GM20000 (cell line): ENCODE data around the gene RASAL3.

Source experiments
- DNase-seq: peaks from one replicate; pipeline ENCODE4 v3.0.0; 2012; ENCODE audit warnings: low spot score
- CTCF ChIP-seq: IDR thresholded peaks from 2 replicates; pipeline ENCODE4 v1.5.1; 2012; ENCODE audit warnings: mild to moderate bottlenecking, control low read depth; ENCODE audit errors: extremely low read depth, missing control alignments

The RASAL3 gene

DNA sequence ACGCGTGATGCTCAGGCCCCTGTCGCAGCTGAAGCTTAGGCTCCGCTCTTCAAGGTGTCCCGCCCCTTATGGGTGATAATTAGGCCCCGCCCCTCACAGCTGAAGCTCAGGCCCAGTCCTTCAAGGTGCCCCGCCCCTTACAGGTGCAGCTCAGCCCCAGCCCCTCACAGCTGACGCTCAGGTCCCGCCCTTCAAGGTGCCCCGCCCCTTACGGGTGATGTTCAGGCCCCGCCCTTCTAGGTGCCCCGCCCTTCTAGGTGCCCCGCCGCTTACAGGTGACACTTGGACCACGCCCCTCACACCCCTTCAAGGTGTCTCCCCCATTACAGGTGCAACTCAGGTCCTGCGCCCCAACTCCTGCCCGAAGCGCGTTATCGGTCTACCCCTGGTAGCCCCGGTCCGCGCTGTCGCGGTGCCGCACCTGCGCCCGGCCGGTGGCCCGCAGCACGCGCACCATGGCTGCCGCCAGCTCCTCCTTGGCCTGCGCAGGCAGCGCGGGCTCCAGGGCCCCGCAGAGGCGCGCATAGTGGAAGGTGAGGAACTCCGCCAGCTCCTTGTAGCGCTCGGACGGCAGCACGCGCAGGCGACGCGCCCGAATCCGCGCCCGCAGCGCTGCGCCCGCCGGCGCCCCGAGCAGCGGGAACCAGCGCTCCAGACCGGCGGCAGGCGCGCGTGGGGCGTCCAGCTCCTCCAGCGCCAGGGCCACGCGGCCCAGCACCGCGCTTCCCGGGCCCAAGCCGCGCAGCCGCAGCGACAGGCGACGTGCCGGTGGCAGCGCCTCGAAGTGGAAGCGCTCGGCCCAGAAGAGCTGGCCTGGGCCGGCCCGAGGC lies 7.3 kb downstream of the RASAL3 start:
- no peak for DNase-seq

GRCh38 chr19:15456441-15456840 lies 7.9 kb downstream of the RASAL3 start:
- TF ChIP-seq CTCF, result no peak
- DNase-seq, result no peak

More for the DNA sequence above, 7.3 kb downstream of the RASAL3 start:
- TF ChIP-seq CTCF, result no peak

DNA sequence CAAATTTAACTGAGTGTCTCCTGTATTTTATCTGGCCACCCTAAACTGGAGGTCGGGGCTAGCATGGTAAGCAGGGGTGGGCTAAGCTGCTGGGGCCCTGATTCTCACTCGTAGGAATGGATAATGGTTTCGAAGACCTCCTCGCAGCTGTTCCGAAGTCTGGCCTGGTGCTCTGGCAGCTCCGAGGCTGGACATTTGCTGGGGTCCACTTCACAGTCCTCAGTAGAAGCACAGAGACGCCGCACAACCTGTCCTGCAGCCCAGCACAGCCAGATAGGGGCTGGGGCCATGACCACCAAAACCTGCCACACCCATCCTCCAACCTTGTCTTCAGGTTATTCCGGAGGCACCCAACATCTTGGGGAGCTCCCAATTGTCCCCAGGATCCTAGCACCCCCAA lies 8.3 kb downstream of the RASAL3 start:
- no peak for TF ChIP-seq CTCF
- DNase-seq, result no peak

DNA sequence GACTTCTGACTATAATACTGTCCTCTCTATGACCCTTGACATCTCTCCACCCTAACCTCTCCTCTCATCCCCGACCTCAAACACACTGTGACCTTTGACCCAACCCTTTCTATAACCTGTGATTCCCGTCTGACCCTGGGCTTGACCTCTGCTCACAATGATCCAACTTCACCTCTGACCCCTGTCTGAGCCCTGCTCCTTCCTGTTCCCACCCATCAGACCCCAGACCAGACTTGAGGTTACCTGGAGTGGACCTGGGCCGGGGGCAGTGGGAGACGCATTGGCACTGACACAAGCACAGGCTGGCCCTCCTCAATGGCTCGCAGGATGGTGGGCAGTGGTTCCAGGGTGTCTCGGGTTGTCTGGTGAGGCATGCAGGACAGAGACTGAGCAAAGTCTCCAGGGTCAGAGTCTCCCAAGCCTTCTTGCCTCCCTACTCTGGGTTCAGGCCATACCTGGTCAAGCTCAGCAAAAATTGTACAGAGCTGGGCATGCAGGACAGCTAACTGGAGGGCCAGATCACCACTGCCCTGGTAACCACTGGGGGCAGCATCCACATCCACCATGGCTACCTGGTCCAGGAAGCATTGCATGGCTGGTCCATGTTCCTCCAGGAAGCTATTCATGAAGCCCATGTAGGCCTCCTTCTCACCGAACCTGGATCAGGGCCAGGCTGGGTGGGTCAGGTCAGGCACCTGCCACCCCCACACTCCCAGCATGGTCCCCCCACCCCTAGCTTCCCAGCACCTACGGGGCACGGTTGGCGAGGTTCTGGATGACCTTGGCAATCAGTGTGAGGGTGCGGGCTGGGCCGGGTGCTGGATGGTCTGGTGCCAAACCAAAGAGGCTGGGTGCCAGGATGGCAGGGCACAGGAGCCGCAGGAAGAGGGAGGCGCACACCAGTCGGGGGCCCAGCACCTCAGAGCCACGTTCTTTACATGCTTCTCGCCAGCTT lies 10.2 kb downstream of the RASAL3 start:
- no peak for DNase-seq
- no peak for TF ChIP-seq CTCF

DNA sequence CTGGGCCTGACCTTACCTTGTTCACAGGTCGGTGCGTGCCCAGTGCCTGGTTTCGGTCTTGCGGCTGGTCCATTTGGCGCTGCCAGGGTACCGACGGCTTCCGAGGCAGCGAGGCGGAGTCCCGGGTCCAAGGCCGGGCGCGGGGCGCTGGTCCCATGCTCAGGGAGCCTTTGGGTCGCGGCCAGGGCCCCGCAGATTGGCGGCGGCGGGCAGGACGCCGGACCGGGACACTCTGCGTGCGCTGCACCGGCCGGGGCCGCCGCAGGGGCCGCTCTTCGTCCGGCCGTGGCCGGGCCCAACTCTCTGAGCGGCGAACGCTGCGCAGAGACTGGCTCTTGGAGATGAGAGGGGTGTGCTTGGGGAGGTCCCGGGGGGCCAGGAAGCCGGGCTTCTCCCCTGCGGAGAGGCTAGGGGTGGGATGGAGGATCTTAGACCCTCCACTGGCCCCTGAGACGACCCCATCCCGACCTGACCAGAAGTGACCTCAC lies 11.2 kb downstream of the RASAL3 start:
- no peak for DNase-seq
- no peak for TF ChIP-seq CTCF

DNA sequence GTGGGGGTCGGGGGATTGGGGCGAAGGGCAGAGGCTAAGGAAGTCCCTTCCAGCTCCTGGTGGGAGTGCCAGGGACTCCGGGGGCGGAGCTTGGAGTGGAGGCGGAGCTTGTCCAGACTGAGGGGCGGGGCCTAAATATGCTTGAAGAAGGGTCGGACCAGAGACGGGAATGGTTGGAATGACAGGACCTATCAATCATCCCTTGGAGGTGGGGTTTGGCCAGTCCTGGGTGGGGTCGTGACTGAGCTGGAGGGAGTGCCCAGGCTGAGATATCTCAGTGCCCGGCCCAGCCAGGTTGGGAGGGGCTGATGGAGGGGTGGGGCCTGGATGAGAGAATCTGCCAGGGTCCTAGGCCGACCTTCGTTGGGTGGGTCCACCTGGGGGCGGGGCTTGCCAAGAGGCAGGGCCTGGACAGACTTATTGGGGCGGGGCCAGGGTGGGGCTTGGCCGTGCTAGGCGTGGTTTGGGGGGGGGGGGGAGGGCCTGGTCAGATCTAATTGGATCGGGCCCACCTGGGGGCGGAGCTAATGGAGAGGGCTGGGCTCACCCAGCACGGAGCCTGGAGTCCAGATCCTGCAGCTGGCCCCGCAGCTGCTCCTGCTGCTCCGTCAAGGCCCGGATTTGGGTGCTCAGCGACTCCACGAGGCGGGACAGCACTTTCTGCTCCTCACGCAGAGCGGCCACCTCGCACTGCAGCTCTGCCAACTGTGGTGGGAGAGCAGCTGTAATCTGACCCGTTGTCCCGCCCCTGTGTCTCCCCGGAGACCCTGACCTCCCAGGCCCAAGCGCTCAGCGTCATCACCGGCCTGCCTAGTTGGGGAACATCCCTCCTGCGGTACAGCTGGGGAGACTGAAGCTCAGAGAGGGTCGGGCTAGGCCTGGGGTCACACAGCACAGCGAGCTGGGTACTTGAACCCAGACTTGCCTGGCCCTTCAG lies 12.0 kb downstream of the RASAL3 start:
- DNase-seq, result no peak
- TF ChIP-seq CTCF, result no peak
